GF-D8 (cell line): ENCODE results near the gene IL1B.

Source experiments
- DNase-seq: peaks from one replicate; lab custom pipeline; 2025; lab: John Stamatoyannopoulos, UW

The IL1B gene

DNA sequence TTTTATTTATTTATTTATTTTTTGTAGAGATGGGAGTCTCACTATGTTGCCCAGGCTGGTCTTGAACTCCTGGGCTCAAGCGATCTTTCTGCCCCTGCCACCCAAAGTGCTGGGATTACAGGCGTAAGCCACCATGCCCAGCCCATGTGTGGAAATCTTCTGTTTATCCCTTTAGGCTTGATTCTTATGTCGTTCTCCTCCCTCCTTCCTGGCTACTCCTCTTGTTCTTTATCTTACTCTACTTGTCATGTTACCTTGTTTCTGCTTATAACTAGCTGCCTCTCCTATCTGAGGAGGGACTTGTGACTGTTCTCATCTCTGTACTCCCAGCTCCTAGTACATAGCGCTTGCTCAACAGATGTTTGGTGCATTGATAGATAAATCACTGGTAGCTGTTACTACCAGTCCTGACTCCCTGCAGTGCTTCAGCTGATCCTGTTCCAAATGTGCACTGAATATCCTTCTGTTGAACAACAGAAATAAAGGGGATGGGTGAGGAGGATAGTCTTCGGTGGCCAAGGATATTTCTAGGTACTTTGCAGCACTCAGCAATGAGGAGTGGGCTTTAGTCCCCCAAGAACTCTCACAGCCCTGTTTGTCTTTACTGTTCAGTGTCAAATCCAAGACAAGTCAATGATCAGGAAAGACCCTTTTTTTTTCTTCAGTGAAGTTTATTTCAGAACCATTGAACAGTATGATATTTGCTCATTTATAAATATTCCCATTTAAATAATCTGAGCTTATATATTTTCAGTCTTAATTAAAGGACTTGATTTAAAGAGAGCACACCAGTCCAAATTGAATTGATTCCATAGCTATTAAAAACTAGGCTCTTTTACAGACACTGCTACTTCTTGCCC, 7.2 kb downstream of the IL1B start:
- no peak for DNase-seq

DNA sequence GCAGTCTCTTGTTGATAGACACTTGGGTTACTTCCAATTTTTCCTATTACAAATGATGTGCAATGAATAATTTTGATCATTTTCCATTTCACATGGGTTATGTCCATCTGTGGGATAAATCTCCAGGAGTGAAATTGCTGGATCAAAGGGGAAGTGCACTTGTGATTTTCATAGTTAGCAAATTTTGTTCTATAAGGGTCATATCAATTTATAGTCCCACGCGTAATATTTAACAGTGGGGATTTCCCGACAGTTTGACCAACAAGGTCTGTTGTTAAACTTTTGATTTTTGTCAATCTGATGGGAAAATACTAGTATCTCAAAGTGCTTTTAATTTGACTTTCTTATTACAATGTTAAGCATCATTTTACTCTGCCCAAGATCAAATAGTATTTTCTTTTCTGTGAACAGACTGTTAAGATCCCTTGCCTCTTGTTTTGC, 8.3 kb downstream of the IL1B start:
- no peak for DNase-seq

DNA sequence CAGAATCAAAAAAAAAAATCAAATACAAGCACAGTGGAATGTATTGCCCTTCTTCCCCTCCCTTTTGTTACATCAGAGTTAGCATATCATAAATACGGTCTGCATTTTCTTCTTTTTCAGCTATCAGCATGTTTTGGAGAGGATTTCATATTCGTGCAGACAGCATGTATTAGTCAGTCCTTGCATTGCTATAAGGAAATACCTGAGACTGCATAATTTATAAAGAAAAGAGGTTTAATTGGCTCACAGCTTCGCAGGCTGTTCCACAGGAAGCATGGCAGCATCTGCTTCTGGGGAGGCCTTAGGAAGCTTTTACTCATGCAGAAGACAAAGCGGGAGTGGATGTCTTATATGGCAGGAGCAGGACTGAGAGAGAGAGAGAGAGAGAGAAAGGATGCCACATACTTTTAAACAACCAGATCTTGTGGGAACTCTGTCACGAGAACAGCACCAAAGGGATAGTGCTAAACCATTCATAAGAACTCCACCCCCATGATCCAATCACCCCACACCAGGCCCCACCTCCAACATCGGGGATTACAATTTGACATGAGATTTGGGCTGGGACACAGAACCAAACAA, 8.9 kb downstream of the IL1B start:
- no peak for DNase-seq

DNA sequence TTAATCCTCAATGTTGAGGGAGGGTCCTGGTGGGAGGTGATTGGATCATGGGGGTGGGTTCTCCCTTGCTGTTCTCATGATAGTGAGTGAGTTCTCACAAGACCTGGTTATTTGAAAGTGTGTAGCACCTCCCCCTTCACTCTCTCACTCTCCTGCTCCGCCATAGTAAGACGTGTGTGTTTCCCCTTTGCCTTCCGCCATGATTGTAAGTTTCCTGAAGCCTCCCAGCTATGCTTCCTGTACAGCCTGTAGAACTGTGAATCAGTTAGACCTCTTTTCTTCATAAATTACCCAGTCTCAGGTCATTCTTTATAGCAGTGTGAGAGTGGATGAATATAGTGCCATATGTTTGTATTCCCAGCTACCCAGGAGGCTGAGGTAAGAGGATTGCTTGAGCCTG, 9.6 kb downstream of the IL1B start:
- DNase-seq, result no peak

DNA sequence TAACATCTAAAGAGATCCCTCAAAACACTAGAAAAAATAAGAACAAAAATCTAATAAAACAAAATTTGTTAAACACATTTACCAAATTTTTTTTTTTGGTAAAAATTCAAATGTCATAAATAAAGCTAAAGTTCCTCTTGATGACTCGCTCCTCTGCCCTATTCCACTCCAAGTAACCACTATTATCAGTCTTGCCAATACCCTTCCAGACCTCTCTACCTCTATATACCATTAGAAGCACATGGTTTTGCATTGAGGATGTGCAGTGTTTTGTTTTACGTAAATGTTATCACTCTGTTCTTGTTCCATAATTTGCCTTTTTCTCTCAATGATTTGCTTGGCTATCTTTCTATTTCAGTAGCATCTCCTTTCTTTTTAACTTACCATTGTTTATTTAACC, 10.9 kb downstream of the IL1B start:
- DNase-seq, result no peak

DNA sequence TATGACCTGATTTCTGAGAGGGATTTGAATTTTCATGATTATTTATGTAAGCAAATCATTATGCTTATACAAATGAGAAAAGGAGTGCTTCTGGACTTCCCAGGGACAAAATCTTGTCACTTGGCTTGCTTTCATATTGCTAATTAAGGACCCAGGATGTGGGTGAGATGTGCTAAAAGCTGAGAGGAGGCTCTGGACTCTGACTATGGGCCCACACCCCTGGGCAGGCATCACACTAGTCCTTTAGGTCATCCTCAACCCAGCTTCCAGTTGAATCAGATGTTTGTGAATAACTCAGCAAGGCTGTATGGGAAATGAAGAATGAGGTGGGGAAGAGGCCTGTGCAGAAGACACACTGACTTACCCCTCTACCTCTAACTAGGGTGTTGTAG, 11.9 kb downstream of the IL1B start:
- DNase-seq, result no peak

DNA sequence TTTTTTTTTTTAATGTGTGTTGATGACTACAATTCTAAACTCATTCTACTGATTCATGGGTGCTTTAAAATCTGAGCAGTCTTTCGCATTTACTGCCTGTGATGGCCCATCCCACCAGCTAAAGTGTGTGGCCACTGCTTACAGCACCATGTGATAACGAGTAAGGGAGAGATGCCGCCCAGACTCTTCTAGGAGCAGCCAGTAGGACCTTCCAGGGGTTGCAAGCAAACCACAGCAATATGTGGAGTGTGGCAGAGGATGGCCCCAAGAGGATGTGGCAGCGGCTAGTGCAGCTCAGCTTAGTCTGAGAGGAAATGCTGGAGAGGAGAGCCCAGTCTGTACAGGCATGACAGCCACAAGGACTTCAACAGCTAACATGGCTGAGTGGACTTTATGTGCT, 14.9 kb downstream of the IL1B start:
- DNase-seq, result peak; percentile 83

DNA sequence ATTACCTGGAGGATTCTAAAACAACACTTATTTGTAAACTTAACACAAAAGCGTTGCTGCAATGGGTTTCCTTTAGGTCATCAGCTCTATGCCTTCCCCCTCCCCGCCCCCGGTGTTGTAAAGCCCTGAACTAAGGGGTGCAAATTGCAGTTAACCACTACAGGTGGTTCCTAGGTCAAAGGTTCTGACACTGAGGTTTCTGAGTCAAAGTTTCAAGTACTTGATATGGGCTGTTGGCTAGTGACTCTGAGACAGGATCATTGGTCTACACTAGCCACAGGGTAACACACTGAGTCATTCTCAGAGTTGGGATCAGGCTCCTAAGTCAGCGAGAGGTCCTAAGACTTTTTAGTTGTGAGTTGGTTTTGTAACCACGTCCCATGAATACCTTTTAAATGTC, 15.4 kb downstream of the IL1B start:
- DNase-seq, result peak; percentile 24

DNA sequence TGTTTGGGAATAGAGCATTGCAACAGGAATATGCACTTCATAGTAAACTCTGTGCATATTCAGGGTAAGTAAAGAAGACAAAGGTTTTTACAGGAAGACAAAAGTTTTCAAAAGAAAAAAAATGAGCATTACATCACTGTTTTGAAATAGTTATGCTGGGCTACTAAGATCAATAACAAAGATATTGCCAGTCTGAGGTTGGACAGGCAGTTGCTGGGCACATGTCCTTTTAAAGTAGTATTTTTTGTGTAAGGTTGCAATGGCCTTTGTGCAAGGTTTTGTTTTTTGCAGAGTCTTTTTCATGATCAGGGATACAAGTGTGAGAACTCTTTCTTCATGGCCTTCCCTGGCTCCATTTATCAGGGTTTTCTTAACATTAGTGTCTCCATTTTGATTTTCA, 16.2 kb downstream of the IL1B start:
- DNase-seq, result no peak

DNA sequence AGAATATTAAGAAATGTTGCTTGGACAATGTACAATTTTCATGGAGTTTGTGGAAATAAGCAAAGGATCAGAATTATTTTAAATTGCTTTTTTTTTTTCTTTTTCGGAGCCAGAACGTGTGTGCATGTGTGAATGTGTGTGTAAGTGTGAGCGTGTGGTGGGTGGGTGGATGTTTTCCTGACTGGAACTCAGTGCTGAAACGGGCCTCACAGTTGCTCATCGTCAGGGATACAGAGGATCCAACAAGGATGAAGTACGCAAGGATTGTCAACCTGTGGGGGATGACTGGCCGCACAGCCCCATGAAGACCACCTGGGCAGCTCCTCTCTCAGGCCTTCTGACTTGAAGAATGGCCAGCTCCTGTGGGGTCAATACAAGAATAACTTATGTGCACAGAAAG, 17.5 kb downstream of the IL1B start:
- DNase-seq, result no peak

DNA sequence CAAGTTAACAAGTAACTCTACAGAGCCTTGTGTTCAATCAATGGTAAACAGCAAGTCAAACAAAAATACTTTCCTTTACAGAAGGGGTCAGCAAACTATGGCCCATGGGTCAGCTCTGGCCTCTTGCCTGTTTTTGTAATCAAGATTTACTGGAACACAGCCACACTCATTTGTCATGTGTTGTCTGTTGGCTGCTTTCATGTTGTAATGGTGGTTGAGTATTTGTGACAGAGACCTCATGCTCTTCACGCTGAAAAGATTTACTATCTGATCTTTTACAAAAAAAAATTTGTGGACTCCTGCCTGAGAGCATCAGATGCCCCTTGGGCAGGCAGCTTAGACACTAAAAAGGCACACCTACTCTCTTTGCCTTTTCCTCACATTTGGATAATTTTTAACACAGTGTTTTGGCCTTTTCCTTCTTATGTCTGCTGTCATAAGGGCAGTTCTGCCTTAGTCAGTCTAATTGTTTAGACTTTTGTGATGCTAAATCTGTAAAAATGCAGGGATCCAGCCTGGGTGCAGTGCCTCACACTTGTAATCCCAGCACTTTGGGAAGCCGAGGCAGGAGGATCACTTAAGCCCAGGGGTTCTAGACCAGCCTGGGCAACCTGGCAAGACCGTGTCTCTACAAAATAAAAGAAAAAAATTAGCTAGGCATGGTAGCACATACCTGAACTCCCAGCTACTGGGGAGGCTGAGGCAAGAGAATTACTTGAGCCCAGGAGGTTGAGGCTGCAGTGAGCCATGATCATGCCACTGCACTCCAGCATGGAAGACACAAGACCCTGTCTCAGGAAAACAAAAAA, 18.3 kb downstream of the IL1B start:
- no peak for DNase-seq

DNA sequence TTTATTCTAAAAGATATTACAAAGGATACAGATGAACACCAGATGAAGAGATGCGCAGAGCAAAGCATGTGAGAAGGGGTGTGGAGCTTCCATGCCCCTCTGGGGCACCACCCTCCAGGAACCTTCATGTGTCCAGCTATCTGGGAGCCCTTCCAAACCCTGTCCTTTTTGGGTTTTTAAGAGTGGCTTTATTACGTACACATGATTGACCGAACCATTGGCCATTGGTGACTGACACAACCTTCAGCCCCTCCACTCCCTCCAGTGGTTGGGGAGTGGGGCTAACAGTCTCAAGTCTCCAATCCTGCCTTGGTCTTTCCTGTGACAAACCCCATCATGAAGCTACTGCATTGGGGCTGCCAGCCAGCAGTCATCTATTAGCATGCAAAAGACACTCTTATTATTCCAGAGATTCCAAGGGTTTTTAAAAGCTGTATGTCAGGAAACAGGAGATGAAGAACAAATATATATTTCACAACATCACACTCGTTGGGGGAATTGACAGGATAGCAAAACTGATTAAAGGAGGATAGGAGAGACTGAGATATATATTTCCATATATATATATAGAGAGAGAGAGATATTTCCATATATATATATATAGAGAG, 19.4 kb downstream of the IL1B start:
- DNase-seq, result no peak

DNA sequence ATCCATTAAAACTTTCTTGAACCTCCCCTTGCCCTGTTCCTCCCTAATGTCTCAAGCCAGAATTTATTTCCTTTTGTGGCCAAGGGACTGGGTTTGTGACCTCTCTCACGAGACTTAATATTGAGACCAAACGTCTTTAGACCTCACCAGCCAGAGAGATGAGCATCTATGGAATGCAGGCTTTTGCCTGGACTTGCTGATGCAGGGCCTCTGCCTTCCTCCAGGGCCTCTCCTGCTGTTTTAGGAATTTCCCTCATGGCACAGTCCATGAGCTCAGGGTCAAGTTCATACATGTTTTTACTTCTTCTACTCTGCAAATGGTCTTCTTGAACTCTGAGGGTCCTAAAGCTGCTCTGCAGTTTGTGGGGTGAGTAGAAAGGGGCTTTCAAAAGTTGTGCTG, 22.3 kb downstream of the IL1B start:
- no peak for DNase-seq

DNA sequence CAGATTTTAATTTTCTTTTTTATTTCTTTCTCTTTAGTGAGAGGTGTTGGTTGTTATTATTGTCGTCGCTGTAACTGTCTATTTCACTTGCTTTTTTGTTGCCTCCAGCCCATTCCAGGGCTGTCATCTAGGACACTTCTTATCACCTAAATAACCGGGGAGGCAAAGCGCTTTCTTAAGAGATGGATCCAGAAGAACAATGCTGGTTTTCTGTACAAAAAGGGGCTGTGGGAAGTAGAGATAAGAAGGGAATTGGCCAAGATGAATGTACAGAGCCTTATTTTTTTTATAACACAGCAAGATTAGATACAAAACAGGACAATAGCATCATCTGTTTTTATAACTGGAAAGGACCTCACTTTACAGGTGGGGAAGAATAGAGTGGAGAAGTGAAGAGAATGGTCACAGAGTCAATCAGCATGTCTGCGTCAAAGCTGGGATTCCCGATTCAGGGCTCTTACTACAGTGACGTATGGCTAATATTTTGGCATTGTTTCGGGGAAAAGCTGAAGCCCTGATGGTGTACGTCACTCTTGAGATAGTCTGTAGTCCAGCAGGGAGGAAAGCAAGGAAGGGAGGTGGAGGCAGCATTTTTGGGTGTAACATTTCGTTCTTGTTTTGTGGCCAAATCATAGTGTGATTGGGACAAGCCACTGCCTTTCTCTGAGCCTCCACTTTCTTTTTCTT, 23.2 kb downstream of the IL1B start:
- DNase-seq, result no peak

DNA sequence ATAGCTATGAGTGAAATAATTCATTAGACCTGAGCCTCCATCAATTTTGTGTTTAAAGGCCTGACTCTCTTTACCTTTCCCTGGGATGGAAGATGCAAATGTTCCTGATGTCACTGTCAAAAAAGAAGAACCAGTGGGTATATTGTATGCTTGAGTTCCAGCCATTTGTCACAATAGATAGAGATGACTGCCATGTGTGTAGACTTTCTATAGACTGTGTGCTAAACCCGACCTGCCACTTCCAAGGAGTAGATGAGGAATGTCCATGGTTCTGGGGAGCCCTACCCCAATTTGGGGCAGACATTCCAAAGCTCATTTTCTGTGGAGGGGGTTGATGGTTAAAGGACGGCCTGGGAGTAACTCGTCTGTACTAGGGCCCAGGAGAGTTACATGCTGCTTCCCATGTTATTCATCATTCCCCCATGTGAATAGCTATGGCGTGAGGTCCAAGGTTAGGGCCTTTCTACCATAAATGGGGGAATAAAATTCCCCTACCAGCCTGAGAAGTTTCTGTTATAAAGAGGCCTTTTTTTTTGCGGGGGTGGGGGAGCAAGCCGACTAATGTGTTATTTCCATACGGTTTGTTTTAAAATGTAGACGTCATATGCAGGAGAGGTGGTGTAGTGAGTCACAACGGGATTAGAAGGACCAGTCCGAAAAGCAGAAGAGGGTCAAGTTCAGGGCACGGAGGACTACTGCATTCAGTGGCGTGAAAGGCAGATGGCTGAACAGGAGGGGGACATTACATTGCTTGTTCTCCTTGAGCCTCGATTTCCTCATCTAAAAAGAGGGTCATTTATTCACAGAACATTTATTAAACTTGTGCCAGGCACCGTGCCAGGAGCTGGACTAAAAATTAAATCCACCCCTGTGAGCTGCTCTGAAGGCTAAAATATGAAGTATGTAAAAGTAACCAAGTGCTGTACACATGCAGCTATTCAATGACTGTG, 24.0 kb downstream of the IL1B start:
- DNase-seq, result no peak

DNA sequence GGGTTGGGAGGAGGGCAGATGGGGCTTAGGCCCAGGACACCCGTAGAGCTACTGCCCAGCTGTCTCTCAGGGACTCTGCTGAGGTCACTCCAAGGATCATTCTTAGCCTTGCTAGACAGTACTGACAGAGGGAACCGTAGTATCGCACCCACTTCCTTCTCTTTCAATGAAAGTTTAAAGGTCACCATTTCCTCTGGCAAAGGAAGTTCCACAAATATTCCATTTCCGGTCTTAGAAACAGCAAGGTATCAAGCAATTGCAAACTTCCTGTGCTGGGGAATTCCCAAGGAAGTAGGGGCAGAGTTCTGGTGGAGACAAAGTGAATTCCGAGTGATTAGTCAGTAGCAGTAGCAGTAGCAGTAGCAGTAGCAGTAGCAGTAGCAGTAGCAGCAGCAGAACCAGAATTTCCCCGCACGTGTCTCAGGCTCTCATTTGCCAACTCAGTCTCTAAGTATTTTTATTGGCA, 24.7 kb downstream of the IL1B start:
- peak; percentile 57 for DNase-seq

DNA sequence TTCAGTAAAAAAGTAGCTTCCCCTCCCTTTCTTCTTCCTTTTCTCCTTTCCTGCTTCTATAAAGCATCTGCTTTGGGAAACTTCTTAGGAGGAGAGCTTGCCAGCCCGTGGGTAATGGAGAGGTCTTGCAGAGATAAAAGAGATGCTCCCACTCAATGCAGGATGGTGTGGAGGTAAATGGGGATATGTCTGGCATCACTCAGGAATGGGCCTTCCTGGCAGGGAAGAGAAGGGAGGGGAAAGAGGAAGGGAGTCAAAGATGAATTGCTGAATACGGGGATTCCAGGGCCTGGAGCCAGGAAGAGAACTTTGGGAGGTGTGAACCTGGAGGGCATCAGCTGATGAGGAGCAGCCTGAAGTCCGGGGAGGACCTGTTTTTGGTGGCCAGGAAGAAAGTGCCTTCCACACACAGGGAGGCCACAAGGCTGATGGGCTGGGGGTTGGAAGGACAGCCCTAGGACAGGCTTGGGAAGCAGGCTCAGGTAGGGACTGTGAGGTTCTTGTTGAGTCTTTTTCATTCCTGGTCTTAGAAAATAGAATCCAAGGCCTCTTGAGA, 25.2 kb downstream of the IL1B start:
- no peak for DNase-seq

DNA sequence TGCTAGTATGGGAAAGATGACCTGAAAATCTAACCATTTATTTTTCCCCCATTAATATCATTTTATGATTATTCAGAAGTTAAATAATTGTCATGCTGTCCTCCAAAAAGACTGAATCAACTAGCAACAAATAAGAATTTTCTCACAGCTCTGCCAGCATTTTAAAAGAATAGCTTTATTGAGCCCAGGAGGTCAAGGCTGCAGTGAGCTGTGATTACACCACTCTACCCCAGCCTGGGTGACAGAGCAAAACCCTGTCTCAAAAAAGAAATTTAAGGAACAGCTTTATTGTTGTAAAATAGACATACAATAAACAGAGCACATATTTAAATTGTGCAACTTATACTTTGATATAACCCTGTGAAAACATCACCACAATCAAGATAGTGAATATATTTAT, 27.5 kb downstream of the IL1B start:
- no peak for DNase-seq

DNA sequence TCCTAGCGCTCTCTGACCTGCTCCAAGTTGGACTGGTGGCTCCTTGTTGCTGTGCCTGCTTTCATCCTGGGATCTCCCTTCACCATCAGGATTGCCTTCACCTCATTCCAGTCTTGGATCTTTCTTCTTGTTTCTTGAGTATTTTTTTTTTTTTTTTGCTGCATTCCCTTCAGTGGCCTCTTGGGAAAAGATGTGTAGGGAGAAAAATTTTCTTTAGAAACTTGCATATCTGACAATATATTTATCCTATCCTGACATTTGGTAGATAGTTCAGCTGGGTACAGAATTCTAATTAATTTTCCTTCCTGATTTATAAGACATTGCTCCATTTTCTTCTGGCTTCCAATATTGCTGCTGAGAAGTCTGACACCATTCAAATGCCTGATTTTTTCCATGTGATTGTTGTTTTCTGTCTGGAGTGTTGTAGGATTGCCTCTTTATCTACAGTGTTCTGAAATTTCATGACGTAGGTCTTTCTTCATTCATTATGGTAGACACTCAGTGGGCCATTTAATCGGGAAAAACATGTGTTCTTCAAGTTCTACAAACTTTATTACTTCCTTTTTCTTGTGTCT, 29.3 kb downstream of the IL1B start:
- no peak for DNase-seq

DNA sequence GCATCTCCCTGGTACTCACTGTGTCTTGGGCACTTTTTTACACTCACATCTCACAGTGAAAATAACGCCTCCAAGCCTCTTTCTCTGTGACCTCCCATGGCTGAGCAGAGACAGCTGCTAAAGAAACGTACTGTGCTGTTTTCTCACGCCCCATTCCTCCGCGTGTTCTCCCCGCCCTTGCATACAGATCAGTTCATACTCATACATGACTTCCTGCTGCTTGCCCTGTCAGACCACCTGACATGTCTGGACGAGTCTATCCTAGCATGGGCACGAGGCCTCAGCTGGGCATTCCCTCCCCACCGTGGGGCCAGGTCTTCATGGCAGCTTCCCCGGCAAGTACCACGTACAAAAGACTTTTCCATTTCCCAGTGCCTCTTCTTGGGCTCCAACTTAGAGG, 31.0 kb downstream of the IL1B start:
- DNase-seq, result no peak
